HepG2 (cell line): ENCODE results near the gene TECPR1. TPM values are rescaled to one million over a fixed set of nuclear protein-coding genes. Genes with fewer than 3 reads are reported as not detected.

Source experiments
- CTCF ChIP-seq: sonication (generic); formaldehyde crosslinking; IDR thresholded peaks from 2 replicates; pipeline ENCODE4 v1.5.0; 2020; ENCODE audit warnings: mild to moderate bottlenecking, missing genetic modification reagents, moderate library complexity
- PAWR ChIP-seq: sonication (generic); formaldehyde crosslinking; IDR thresholded peaks from 2 replicates; pipeline ENCODE4 v1.4.0; 2020; ENCODE audit warnings: missing genetic modification reagents, mild to moderate bottlenecking, borderline replicate concordance
- PHB2 ChIP-seq: fragments of 450-650 bp; IDR thresholded peaks from 2 replicates; pipeline ENCODE4 v1.6.1; 2018; ENCODE audit not compliant: partially characterized antibody
- SCMH1 ChIP-seq: sonication (generic); formaldehyde crosslinking; IDR thresholded peaks from 2 replicates; pipeline ENCODE4 v1.9.0; 2021; ENCODE audit warnings: missing genetic modification reagents, mild to moderate bottlenecking, borderline replicate concordance
- ZNF121 ChIP-seq: sonication (generic); formaldehyde crosslinking; IDR thresholded peaks from 2 replicates; pipeline ENCODE4 v1.5.0; 2020; ENCODE audit warnings: mild to moderate bottlenecking, missing genetic modification reagents
- ZNF503 ChIP-seq: sonication (generic); formaldehyde crosslinking; IDR thresholded peaks from 2 replicates; pipeline ENCODE4 v1.4.0; 2020; ENCODE audit warnings: missing genetic modification reagents
- ZNF629 ChIP-seq: sonication (generic); formaldehyde crosslinking; conservative IDR thresholded peaks from 2 replicates; pipeline ENCODE4 v1.5.0; 2020; ENCODE audit warnings: missing genetic modification reagents
- ZNF687 ChIP-seq: sonication (generic); formaldehyde crosslinking; IDR thresholded peaks from 2 replicates; pipeline ENCODE4 v1.5.1; 2020; ENCODE audit warnings: mild to moderate bottlenecking, missing genetic modification reagents, moderate library complexity
- polyA plus RNA-seq, 8 experiments: library from polyadenylated mRNA; depleted of rRNA in 3 of 8; stranded (reverse) in 7 of 8; unstranded in 1 of 8; fragments of >200 nt; fragmentation: Illumina TruSeq in 4 of 8; extraction: Trizol in 4 of 8; gene quantifications; 2 replicates each; pipeline versions ENCODE4 v1.2.1 to v1.2.3, GENCODE V29; 2011 to 2016; ENCODE audit warnings: low read depth in 4 of 8, missing spikeins in 1 of 8, mixed read lengths in 1 of 8; ENCODE audit not compliant: insufficient read depth in 1 of 8
- total RNA-seq, 5 experiments: library from RNA; depleted of rRNA; stranded (reverse); fragments of >200 nt; fragmentation: Illumina TruSeq; extraction: Trizol; gene quantifications; 2 replicates each; pipeline ENCODE4 v1.2.3, GENCODE V29; 2016; ENCODE audit warnings: low read depth in 1 of 5

TECPR1 gene
- total and polyA plus RNA-seq, 2 of the 13 experiments (the other 11 are each of a cell fraction or from before 2014, with no cell fraction given), result 2.3 to 6.3 TPM

GRCh38 chr7:98229991-98230745, 21.9 kb downstream of the TECPR1 start (continued):
- TF ChIP-seq ZNF687 (CRISPR knock-in tag) (peak; percentile 9; the same call in 1 of the 2 replicates), SCMH1 (CRISPR knock-in tag) (no peak), ZNF629 (CRISPR knock-in tag) (no peak), ZNF121 (peak; percentile 71; the same call in 1 of the 2 replicates), ZNF503 (CRISPR knock-in tag) (no peak), CTCF (CRISPR knock-in tag) (0 out of 2 replicates have a peak, but pooled peaks have one; percentile 16), PHB2 (no peak), PAWR (CRISPR knock-in tag) (no peak)
